A673 (cell line): ENCODE results near the gene PRDM16.

Experiments
- CTCF ChIP-seq: fragments of 300-800, 200-600 bp; sonication (generic); conservative IDR thresholded peaks from 2 replicates; pipeline ENCODE4 v1.5.1; 2017; ENCODE audit warnings: low read depth, mild to moderate bottlenecking, antibody characterized with exemption, low read length, moderate library complexity, mixed read lengths
- EZH2 ChIP-seq: fragments of 200-600 bp; sonication (generic); IDR thresholded peaks from 2 replicates; pipeline ENCODE4 v1.6.1; 2017; ENCODE audit warnings: borderline replicate concordance, low read depth, mild to moderate bottlenecking, mixed read lengths, antibody characterized with exemption, low read length; ENCODE audit not compliant: poor library complexity, severe bottlenecking

DNA sequence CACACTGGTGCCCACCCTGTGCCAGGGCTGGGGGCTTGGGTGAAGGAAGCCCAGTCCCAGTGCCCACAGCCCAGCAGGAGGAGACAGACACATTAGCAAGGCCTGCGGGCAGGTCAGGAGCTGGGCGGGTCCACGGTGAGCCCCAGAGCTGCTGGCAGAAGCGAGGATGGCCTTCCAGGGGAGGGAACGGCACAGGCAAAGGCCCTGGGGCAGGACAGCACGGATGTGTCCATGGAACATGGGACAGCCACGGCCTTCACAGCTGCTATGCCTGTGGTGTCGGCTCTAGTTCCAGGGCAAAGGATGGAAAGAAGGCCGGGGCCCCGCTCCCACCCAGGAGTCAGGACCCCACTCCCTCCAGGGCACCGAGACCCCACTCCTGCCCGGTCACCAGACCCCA is 220.5 kb downstream of the PRDM16 start:
- TF ChIP-seq CTCF = no peak
- no peak for TF ChIP-seq EZH2
